ENCODE measurements around the gene ADRB1.

DNA sequence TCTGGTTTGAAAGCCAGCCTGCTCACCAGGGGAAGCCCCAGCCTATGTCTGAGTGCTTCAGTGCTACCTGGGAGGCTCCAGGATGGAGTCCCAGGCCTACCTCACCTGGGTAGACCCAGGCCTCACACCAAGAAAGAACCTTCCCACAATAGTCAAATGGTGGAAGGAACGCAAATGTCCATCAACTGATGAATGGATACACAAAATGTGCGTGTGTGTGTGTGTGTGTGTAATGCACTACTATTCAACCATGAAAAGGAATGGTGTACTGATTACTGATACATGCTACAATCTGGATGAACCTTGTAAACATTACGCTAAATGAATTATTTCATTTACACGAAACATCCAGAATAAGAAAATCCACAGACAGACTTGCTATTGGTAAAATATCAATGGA, 15.2 kb upstream of the ADRB1 start:
- TF ChIP-seq POLR2A (IDR thresholded peaks at IDR 0.05): no peak
- TF ChIP-seq, protein P1, sequence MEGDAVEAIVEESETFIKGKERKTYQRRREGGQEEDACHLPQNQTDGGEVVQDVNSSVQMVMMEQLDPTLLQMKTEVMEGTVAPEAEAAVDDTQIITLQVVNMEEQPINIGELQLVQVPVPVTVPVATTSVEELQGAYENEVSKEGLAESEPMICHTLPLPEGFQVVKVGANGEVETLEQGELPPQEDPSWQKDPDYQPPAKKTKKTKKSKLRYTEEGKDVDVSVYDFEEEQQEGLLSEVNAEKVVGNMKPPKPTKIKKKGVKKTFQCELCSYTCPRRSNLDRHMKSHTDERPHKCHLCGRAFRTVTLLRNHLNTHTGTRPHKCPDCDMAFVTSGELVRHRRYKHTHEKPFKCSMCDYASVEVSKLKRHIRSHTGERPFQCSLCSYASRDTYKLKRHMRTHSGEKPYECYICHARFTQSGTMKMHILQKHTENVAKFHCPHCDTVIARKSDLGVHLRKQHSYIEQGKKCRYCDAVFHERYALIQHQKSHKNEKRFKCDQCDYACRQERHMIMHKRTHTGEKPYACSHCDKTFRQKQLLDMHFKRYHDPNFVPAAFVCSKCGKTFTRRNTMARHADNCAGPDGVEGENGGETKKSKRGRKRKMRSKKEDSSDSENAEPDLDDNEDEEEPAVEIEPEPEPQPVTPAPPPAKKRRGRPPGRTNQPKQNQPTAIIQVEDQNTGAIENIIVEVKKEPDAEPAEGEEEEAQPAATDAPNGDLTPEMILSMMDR (IDR thresholded peaks at IDR 0.05): no peak
